ENCODE data around the gene MMAB. TPM values are rescaled to one million over a fixed set of nuclear protein-coding genes. Genes with fewer than 3 reads are reported as not detected.

The MMAB gene
- total and polyA plus RNA-seq, 2 of the 13 experiments (the other 11 are each of a cell fraction or from before 2014, with no cell fraction given) = 26.1 to 77.3 TPM

DNA sequence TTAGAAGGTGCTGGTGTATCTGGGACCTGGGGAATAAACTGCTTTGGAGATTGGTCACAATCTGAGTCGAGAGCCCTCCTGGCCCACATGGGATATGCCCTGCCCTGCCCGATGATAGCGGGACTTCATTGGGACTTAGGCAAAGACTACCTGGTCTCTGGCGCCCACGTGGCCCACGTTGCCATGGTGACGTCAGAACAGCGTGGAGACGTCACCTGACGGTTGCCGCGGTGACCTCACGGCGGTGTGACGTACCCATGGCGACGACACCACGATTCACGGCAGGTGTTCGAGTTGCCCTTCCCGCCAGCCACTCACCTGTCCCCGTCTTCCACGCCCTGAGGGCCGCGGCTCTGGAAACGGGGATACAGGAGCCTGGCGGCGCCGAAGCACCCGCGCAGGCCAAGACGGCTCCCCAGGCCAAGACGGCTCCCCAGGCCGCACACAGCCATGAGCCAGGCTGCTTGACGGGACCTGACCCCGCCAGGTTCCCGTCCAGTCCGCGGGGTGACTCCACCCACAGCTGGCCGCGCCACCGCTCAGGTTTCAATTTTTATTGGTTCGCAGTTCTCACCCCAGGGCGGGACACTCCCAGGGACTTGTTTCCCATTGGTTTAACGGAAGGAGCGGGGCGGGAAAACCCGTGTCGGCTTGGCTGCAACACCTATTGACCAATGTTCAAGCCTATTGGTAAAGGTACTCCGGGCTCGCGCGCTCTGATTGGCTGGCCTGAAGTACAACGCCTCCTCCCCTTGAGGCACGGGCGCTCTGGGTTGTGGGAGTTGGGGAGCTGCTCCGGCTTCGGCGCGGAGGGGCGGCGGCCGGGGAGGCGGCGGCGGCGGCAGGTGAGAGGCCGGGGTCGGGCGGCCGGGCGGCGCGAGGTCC, at the start of gene MMAB, which contains the start of gene MVK (continued):
- TF ChIP-seq, protein P1, sequence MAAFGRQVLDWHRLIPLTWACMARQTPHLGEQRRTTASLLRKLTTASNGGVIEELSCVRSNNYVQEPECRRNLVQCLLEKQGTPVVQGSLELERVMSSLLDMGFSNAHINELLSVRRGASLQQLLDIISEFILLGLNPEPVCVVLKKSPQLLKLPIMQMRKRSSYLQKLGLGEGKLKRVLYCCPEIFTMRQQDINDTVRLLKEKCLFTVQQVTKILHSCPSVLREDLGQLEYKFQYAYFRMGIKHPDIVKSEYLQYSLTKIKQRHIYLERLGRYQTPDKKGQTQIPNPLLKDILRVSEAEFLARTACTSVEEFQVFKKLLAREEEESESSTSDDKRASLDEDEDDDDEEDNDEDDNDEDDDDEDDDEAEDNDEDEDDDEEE (CRISPR knock-in tag; IDR thresholded peaks at IDR 0.05) = peak; percentile 87; the same call in 1 of the 2 replicates
- no peak; the same call in none of the 2 replicates for TF ChIP-seq ZNF792 (CRISPR knock-in tag; IDR thresholded peaks at IDR 0.05)
- peak; percentile 68; the same call in 1 of the 2 replicates for TF ChIP-seq TBX3 (IDR thresholded peaks at IDR 0.05; ENCODE audit: borderline replicate concordance)
- TF ChIP-seq SYNCRIP (IDR thresholded peaks at IDR 0.05; ENCODE audit: insufficient read depth, low read depth, low read length) = no peak
- TF ChIP-seq HNRNPLL (IDR thresholded peaks at IDR 0.05; ENCODE audit: low read depth, low read length, poor library complexity, severe bottlenecking) = peak; percentile 62
- TF ChIP-seq ZFYVE20 (CRISPR knock-in tag; IDR thresholded peaks at IDR 0.05; ENCODE audit: borderline replicate concordance, low read depth) = 0 out of 2 replicates have a peak, but pooled peaks have one; percentile 81
- TF ChIP-seq AGO2 (optimal IDR thresholded peaks at IDR 0.05; ENCODE audit: low read depth, low read length) = peak; percentile 40
- TF ChIP-seq, protein P2, sequence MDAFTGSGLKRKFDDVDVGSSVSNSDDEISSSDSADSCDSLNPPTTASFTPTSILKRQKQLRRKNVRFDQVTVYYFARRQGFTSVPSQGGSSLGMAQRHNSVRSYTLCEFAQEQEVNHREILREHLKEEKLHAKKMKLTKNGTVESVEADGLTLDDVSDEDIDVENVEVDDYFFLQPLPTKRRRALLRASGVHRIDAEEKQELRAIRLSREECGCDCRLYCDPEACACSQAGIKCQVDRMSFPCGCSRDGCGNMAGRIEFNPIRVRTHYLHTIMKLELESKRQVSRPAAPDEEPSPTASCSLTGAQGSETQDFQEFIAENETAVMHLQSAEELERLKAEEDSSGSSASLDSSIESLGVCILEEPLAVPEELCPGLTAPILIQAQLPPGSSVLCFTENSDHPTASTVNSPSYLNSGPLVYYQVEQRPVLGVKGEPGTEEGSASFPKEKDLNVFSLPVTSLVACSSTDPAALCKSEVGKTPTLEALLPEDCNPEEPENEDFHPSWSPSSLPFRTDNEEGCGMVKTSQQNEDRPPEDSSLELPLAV (CRISPR knock-in tag; conservative IDR thresholded peaks at IDR 0.05; ENCODE audit: low read depth) = no peak
- TF ChIP-seq, protein P3, sequence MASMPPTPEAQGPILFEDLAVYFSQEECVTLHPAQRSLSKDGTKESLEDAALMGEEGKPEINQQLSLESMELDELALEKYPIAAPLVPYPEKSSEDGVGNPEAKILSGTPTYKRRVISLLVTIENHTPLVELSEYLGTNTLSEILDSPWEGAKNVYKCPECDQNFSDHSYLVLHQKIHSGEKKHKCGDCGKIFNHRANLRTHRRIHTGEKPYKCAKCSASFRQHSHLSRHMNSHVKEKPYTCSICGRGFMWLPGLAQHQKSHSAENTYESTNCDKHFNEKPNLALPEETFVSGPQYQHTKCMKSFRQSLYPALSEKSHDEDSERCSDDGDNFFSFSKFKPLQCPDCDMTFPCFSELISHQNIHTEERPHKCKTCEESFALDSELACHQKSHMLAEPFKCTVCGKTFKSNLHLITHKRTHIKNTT (CRISPR knock-in tag; IDR thresholded peaks at IDR 0.05) = no peak
- peak; percentile 76; the same call in 1 of the 2 replicates for TF ChIP-seq ZNF484 (CRISPR knock-in tag; IDR thresholded peaks at IDR 0.05; ENCODE audit: borderline replicate concordance, low read depth)
- no peak for TF ChIP-seq ZSCAN22 (CRISPR knock-in tag; IDR thresholded peaks at IDR 0.05)
- peak; percentile 4; the same call in 1 of the 2 replicates for TF ChIP-seq HNF4G (IDR thresholded peaks at IDR 0.05; ENCODE audit: borderline replicate concordance, low read depth, low read length)
- TF ChIP-seq HNF4G (CRISPR knock-in tag; IDR thresholded peaks at IDR 0.05; ENCODE audit: borderline replicate concordance, low read depth) = peak; percentile 68; the same call in 1 of the 2 replicates
- TF ChIP-seq, protein P4, sequence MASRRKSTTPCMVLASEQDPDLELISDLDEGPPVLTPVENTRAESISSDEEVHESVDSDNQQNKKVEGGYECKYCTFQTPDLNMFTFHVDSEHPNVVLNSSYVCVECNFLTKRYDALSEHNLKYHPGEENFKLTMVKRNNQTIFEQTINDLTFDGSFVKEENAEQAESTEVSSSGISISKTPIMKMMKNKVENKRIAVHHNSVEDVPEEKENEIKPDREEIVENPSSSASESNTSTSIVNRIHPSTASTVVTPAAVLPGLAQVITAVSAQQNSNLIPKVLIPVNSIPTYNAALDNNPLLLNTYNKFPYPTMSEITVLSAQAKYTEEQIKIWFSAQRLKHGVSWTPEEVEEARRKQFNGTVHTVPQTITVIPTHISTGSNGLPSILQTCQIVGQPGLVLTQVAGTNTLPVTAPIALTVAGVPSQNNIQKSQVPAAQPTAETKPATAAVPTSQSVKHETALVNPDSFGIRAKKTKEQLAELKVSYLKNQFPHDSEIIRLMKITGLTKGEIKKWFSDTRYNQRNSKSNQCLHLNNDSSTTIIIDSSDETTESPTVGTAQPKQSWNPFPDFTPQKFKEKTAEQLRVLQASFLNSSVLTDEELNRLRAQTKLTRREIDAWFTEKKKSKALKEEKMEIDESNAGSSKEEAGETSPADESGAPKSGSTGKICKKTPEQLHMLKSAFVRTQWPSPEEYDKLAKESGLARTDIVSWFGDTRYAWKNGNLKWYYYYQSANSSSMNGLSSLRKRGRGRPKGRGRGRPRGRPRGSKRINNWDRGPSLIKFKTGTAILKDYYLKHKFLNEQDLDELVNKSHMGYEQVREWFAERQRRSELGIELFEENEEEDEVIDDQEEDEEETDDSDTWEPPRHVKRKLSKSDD (CRISPR knock-in tag; IDR thresholded peaks at IDR 0.05; ENCODE audit: low read depth) = peak; percentile 100
- peak; percentile 61 for TF ChIP-seq RFX5 (IDR thresholded peaks at IDR 0.05; ENCODE audit: low read depth, low read length)
- TF ChIP-seq ZNF501 (CRISPR knock-in tag; IDR thresholded peaks at IDR 0.05) = peak; percentile 86
- TF ChIP-seq ZNF782 (CRISPR knock-in tag; IDR thresholded peaks at IDR 0.05; ENCODE audit: borderline replicate concordance) = 0 out of 2 replicates have a peak, but pooled peaks have one; percentile 62
- no peak; the same call in 1 of the 2 replicates for TF ChIP-seq ETV5 (CRISPR knock-in tag; IDR thresholded peaks at IDR 0.05; ENCODE audit: borderline replicate concordance)
- TF ChIP-seq ZNF224 (CRISPR knock-in tag; IDR thresholded peaks at IDR 0.05) = no peak; the same call in 1 of the 2 replicates
- TF ChIP-seq ZNF7 (CRISPR knock-in tag; IDR thresholded peaks at IDR 0.05) = no peak
- TF ChIP-seq ZNF563 (CRISPR knock-in tag; IDR thresholded peaks at IDR 0.05) = peak; percentile 96
- 0 out of 2 replicates have a peak, but pooled peaks have one; percentile 86 for TF ChIP-seq CC2D1A (CRISPR knock-in tag; IDR thresholded peaks at IDR 0.05)

Measured in HepG2 (cell line).